GM12864 (cell line): ENCODE measurements around the gene ANAPC7.
"Not testable (repeated sequence)": the region's sequence is repeated elsewhere in the genome, so short reads cannot be mapped to it uniquely, and the experiment has no call there.

Source experiments
- DNase-seq: peaks from one replicate; pipeline ENCODE4 v3.0.0-alpha.2; 2011; ENCODE audit warnings: low read depth
- H3K4me3 ChIP-seq: 2 replicates; pipeline ENCODE4 v1.5.1; 2011; ENCODE audit warnings: mild to moderate bottlenecking, low read depth, low read length, control low read depth
- TF ChIP-seq, protein P1 (sequence below): IDR thresholded peaks from 2 replicates; pipeline ENCODE4 v1.5.1; 2011; ENCODE audit warnings: low read depth, mild to moderate bottlenecking, moderate library complexity, low read length, control low read depth, inconsistent platforms; ENCODE audit errors: missing control alignments

Gene ANAPC7

DNA sequence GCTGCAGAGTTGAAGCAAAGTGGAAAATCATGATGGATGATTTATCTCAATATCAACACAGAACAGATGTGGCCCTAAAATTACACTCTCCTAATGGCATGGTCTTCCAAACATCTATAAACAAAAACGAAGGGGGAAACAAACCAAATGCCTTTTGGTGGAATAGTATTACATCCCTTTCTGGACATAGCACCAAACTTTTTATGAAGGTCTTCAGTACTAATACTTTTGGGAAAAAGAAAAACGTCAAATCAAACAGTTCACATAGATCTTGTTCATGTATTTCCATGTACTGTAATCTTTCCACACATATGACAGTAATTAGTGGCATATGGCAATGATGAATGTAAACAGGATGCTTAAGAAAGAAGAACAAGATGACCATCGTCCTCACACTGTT, 22.9 kb upstream of the ANAPC7 start:
- no peak overlapping the region for H3K4me3 ChIP-seq
- no peak for DNase-seq
- TF ChIP-seq, protein P1, sequence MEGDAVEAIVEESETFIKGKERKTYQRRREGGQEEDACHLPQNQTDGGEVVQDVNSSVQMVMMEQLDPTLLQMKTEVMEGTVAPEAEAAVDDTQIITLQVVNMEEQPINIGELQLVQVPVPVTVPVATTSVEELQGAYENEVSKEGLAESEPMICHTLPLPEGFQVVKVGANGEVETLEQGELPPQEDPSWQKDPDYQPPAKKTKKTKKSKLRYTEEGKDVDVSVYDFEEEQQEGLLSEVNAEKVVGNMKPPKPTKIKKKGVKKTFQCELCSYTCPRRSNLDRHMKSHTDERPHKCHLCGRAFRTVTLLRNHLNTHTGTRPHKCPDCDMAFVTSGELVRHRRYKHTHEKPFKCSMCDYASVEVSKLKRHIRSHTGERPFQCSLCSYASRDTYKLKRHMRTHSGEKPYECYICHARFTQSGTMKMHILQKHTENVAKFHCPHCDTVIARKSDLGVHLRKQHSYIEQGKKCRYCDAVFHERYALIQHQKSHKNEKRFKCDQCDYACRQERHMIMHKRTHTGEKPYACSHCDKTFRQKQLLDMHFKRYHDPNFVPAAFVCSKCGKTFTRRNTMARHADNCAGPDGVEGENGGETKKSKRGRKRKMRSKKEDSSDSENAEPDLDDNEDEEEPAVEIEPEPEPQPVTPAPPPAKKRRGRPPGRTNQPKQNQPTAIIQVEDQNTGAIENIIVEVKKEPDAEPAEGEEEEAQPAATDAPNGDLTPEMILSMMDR, result no peak

DNA sequence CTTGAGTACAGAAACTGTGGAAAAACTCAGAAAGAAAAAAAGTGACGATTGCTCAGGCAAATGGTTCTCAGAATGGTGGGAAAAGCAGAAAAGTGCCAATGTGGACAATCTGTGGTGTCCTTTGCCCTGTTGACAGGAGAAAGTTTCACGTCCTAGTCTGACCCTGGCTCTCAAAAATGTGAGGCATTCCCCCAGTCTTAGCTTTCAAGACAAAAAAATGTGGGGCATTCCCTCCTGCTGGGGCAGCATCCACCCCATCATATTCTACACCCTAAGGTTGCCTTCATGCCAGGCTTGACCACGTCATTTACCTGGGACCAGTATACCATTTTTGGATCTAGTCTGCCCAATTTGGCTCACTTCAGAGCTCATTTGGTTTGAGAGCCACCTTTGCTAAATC, 20.7 kb upstream of the ANAPC7 start:
- TF ChIP-seq, protein P1, result no peak
- DNase-seq, result no peak
- H3K4me3 ChIP-seq, result no peak overlapping the region

DNA sequence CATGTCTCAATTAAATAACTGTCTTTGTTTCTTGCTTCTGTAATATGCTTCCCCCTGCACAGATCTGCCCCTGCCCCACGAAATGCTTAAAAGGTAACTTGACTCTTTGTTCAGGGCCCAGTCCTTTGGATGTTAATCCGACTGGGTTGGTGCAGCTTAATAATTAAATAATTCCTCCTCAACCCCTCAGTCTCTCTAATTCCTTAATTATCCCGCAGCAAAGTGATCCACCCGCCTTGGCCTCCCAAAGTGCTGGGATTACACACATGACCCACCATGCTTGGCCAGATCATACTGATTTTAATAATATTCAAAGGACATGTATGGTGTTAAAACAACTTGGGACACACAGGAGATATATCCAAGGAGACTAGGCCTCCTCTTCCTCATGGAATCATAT, 18.2 kb upstream of the ANAPC7 start:
- no peak for DNase-seq
- TF ChIP-seq, protein P1, result no peak
- no peak overlapping the region for H3K4me3 ChIP-seq

DNA sequence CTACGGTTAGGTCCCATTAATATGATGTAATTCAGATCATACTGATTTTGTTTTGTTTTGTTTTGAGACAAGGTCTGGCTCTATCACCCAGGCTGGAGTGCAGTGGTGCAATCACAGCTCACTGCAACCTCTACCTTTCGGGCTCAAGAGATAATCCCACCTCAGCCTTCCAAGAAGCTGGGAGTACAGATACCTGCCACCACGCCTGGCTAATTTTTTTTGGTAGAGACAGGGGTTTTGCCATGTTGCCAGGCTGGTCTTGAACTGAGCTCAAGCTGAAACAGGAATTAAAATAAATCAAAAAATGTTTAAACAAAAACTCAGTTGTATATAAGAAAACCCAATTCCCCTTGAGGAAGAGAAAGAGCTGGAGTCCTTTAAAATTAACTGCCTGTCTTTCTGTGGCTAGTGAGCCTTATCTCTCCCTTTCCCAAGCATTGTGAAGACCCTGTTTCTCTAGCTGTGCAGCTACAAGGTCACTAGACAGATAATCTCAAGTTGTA, 17.7 kb upstream of the ANAPC7 start:
- DNase-seq, result no peak
- no peak overlapping the region for H3K4me3 ChIP-seq
- TF ChIP-seq, protein P1, result no peak

DNA sequence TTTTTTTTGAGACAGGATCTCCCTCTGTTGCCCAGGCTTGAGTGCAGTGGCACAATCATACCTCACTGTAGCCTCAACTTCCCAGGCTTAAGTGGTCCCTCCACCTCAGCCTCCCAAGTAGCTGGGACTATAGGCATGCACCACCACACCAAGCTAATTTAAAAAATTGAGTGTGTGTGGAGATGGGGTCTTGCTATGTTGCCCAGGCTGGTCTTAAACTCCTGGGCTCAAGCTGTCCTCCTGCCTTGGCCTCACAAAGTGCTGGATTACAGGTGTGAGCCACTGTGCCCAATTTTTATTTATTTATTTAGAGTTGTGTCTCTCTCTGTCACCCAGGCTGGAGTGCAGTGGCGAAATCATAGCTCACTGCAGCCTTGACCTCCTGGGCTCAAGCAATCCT, 17.1 kb upstream of the ANAPC7 start:
- DNase-seq, result not testable (repeated sequence)

DNA sequence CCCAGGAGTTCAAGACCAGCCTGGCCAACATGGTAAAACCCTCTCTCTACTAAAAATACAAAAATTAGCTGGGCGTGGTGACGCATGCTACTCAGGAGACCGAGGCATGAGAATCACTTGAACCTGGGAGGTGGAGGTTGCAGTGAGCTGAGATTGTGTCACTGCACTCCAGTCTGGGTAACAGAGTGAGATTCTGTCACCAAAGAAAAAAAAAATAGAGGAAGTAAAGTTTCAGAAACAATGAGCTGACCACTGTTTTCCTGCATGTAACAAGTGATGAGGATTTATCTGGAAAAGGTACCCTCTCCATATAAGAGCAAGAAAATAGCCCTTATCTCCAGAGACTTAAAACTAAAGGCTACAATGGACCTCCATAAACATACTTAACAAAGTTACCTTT, 13.6 kb upstream of the ANAPC7 start:
- not testable (repeated sequence) for DNase-seq, H3K4me3 ChIP-seq

More for the DNA sequence above, 17.1 kb upstream of the ANAPC7 start:
- not testable (repeated sequence) for H3K4me3 ChIP-seq

DNA sequence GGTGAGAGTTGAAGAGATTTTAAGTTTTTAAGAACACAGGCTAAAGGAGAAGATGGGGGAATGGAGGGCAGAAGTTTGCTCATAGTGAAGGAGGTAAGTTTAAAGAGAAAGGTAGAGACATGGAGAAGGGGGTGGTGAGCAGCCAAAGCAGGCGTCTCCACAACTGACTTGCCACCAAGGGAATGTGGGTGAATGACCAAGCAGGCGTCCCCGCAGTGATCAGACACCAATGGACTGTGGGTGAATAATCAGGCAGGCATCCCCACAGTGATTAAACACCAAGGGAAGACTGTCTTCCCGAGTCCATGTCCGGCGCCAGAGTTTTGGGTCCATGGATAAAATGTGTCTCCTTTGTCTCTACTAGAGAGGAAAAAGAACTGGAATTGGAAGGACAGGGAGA, 6.6 kb upstream of the ANAPC7 start:
- H3K4me3 ChIP-seq, DNase-seq: not testable (repeated sequence)

DNA sequence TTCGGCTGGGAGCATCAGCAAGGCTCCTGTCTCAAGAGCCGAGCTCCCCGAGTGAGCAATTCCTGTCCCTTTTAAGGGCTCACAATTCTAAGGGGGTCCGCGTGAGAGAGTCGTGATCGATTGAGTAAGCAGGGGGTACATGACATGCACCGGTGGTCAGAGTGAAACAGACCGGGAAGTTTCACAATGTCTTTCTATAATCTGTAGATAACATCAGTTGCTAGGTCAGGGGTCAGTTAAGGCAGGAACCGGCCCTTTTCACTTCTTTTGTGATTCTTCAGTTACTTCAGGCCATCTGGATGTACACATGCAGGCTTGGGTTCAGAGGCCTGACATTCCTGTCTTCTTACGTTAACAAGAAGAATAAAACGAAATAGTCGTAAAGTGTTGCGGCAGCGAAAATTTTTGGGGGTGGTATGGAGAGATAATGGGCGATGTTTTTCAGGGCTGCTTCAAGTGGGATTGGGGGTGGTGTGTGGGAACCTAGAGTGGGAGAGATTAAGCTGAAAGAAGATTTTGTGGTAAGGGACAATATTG, 1.7 kb upstream of the ANAPC7 start:
- not testable (repeated sequence) for H3K4me3 ChIP-seq, DNase-seq

DNA sequence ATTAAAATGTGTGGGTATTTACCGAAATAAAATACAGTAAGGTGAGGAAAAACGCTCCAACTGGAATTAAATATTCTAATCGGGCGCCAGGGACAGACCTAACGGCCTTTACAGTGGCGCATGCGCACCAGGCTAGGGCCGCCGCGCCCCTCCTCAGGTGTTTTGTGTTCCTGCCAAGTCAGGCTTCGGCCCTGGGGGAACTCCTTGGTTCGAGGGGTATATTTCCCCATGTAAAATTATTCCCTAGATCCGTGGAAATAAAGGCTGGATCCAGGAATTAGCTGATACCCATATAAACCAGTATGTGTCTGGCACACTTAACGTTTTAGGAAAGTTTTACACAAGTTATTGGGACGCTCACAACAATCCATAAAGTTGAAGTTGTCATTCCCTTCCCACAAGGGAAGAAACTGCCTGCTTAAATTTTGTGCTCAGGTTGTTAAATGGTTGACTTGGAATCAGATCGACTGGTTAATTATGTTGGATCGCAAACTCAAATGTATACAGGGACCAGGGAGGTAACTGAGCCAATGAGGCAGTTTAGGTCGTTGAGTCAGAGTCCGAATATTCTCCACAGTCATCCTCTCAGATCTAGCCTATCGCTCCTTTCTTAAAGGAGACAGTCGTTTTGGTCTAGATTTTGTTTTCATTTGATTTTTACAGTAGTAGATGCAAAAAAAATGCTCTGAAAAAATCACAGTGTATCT, 621 bp upstream of the ANAPC7 start:
- peak overlapping the region; percentile 94 for H3K4me3 ChIP-seq
- TF ChIP-seq, protein P1, result no peak
- DNase-seq, result peak; percentile 47
